ENCODE measurements around the gene EHD4.

- TF ChIP-seq, protein P1, sequence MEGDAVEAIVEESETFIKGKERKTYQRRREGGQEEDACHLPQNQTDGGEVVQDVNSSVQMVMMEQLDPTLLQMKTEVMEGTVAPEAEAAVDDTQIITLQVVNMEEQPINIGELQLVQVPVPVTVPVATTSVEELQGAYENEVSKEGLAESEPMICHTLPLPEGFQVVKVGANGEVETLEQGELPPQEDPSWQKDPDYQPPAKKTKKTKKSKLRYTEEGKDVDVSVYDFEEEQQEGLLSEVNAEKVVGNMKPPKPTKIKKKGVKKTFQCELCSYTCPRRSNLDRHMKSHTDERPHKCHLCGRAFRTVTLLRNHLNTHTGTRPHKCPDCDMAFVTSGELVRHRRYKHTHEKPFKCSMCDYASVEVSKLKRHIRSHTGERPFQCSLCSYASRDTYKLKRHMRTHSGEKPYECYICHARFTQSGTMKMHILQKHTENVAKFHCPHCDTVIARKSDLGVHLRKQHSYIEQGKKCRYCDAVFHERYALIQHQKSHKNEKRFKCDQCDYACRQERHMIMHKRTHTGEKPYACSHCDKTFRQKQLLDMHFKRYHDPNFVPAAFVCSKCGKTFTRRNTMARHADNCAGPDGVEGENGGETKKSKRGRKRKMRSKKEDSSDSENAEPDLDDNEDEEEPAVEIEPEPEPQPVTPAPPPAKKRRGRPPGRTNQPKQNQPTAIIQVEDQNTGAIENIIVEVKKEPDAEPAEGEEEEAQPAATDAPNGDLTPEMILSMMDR (IDR thresholded peaks at IDR 0.05), result no peak
- TF ChIP-seq EP300 (IDR thresholded peaks at IDR 0.05), result no peak
Observed at GRCh38 chr15:41996921-41997592, 24.7 kb upstream of the EHD4 start.

Measured in ovary (tissue), 3 donors.